Measurements from ENCODE around the gene TASL. TPM values are rescaled to one million over a fixed set of nuclear protein-coding genes. Genes with fewer than 3 reads are reported as not detected.

The TASL gene
- polyA plus RNA-seq, 1 of the 3 experiments (the other 2 are of a cell fraction) = not detected

DNA sequence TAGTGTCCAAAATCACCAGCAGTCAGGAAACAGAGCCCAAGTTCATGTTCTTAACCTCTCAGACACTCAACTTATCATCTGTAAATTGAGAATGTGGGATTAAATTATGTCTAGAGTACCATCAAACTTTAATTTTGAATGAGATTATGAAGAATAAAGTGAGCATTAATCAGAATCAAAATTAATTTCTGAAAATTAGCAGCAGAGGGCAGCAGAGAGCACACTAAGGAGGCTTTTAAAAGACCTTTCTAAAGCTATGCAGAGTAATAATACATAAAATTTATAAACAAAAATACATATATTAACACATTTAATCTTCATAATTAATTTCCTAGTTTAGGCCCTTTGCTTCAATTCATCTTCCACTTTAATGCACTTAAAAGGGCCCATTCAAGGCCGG lies 7.1 kb downstream of the TASL start (continued):
- TF ChIP-seq REST (IDR thresholded peaks at IDR 0.05; ENCODE audit: low read depth, low read length) (no peak), CHD2 (IDR thresholded peaks at IDR 0.05; ENCODE audit: low read length, partially characterized antibody) (no peak)

- H3K27ac ChIP-seq (ENCODE audit: low read depth in 2 of 2, low read length in 1 of 2) = no peak overlapping the region; a peak in 1 of 4 replicates
- CTCF ChIA-PET = no interaction called here
- POLR2A ChIA-PET = no interaction called here
- H3K79me2 ChIP-seq (ENCODE audit: insufficient read depth) = no peaks in the 10 kb centered on the region
- no peak overlapping the region for H3K9ac ChIP-seq
- H3K4me1 ChIP-seq (ENCODE audit: control insufficient read depth in 1 of 2, insufficient read depth in 2 of 2, low read depth in 1 of 2, low read length in 1 of 2) = no peaks in the 10 kb centered on the region; a peak in 1 of 4 replicates
- 50% methylated on average over 4 of the region's 4 CpGs for WGBS (ENCODE audit: low lambda C conversion rate)
- no peaks in the 10 kb centered on the region for H3K36me3 ChIP-seq (replicated peaks in 1 of 2; ENCODE audit: control insufficient read depth in 1 of 2, insufficient read depth in 2 of 2, low read length in 1 of 2)
- DNase-seq = no peak
- H3K4me2 ChIP-seq = 0 out of 2 replicates have a peak overlapping the region, but pooled peaks have one; percentile 7
- no peaks in the 10 kb centered on the region for H3K9me3 ChIP-seq
- no peaks in the 10 kb centered on the region for H3K9me2 ChIP-seq
- H4K20me1 ChIP-seq (ENCODE audit: insufficient read depth) = no peaks in the 10 kb centered on the region
- peaks cover 5% of the 10 kb centered on the region; the same call in 1 of the 2 replicates for H3K27me3 ChIP-seq (ENCODE audit: insufficient read depth)
- 0 out of 2 replicates have a peak overlapping the region, but pooled peaks have one; percentile 16 for H2AFZ ChIP-seq (ENCODE audit: low read depth)
- no peak overlapping the region for H3K4me3 ChIP-seq (ENCODE audit: low read depth in 2 of 2, low read length in 1 of 2)
- H3F3A ChIP-seq (replicated peaks; ENCODE audit: insufficient read depth) = no peaks in the 10 kb centered on the region
- TF ChIP-seq NFIC (IDR thresholded peaks at IDR 0.05; ENCODE audit: borderline replicate concordance) (no peak), PBX3 (IDR thresholded peaks at IDR 0.05) (peak; percentile 55), ELF1 (IDR thresholded peaks at IDR 0.05) (no peak), GABPA (IDR thresholded peaks at IDR 0.05; ENCODE audit: low read depth) (no peak), JUND (IDR thresholded peaks at IDR 0.05) (no peak), MXI1 (IDR thresholded peaks at IDR 0.05; ENCODE audit: low read depth, low read length) (no peak), RAD21 (IDR thresholded peaks at IDR 0.05; ENCODE audit: low read length) (no peak), TCF12 (IDR thresholded peaks at IDR 0.05) (peak; percentile 74), FOXM1 (IDR thresholded peaks at IDR 0.05; ENCODE audit: low read depth) (no peak), EZH2phosphoT487 (IDR thresholded peaks at IDR 0.05; ENCODE audit: borderline replicate concordance, low read depth) (no peak), SIN3A (IDR thresholded peaks at IDR 0.05; ENCODE audit: borderline replicate concordance, low read depth, low read length) (no peak), NRF1 (IDR thresholded peaks at IDR 0.05; ENCODE audit: low read depth, low read length) (no peak), ZBTB33 (IDR thresholded peaks at IDR 0.05; ENCODE audit: borderline replicate concordance, low read depth) (no peak), REST (IDR thresholded peaks at IDR 0.05; ENCODE audit: low read depth, low read length) (no peak), GATA2 (CRISPR knock-in tag; IDR thresholded peaks at IDR 0.05) (no peak), SMC3 (IDR thresholded peaks at IDR 0.05; ENCODE audit: low read depth, low read length) (no peak), EP300 (IDR thresholded peaks at IDR 0.05; ENCODE audit: borderline replicate concordance in 1 of 2, low read depth in 1 of 2, low read length in 1 of 2) (peak in 1 of 2 experiments; percentile 31; a peak in 1 of 4 replicates), FOXJ3 (CRISPR knock-in tag; IDR thresholded peaks at IDR 0.05) (no peak)
- TF ChIP-seq, protein P1, sequence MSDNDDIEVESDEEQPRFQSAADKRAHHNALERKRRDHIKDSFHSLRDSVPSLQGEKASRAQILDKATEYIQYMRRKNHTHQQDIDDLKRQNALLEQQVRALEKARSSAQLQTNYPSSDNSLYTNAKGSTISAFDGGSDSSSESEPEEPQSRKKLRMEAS (IDR thresholded peaks at IDR 0.05; ENCODE audit: low read depth) = no peak
- TF ChIP-seq, protein P2, sequence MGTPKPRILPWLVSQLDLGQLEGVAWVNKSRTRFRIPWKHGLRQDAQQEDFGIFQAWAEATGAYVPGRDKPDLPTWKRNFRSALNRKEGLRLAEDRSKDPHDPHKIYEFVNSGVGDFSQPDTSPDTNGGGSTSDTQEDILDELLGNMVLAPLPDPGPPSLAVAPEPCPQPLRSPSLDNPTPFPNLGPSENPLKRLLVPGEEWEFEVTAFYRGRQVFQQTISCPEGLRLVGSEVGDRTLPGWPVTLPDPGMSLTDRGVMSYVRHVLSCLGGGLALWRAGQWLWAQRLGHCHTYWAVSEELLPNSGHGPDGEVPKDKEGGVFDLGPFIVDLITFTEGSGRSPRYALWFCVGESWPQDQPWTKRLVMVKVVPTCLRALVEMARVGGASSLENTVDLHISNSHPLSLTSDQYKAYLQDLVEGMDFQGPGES (IDR thresholded peaks at IDR 0.05; ENCODE audit: low read depth, low read length) = no peak
Observed at GRCh38 chrX:30568136-30568535, 9.4 kb downstream of the TASL start.
